Measurements from ENCODE around the gene TNFRSF6B.
"Not testable (repeated sequence)": the region's sequence is repeated elsewhere in the genome, so short reads cannot be mapped to it uniquely, and the experiment has no call there.

TNFRSF6B gene

DNA sequence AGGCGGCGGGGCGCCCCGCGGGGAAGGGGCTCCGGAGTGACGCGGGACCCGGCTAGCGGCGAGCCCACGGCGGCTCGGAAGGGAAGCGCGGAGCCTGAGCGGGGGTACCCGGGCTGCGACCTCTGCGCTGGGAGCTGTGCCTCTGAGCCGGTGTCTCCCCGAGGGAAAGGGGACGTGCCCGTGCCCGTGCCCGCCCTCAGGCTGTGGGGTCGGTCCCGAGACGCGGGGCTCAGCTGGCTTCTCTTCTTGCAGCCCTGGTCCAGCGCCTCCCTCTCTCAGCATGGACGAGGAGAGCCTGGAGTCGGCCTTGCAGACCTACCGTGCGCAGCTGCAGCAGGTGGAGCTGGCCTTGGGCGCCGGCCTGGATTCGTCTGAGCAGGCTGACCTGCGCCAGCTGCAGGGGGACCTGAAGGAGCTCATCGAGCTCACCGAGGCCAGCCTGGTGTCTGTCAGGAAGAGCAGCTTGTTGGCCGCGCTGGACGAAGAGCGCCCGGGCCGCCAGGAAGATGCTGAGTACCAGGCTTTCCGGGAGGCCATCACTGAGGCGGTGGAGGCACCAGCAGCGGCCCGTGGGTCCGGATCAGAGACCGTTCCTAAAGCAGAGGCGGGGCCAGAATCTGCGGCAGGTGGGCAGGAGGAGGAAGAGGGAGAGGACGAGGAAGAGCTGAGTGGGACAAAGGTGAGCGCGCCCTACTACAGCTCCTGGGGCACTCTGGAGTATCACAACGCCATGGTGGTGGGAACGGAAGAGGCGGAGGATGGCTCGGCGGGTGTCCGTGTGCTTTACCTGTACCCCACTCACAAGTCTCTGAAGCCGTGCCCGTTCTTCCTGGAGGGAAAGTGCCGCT lies 12.1 kb downstream of the TNFRSF6B start:
- no peak for DNase-seq (ENCODE audit: low read depth in 2 of 2)

DNA sequence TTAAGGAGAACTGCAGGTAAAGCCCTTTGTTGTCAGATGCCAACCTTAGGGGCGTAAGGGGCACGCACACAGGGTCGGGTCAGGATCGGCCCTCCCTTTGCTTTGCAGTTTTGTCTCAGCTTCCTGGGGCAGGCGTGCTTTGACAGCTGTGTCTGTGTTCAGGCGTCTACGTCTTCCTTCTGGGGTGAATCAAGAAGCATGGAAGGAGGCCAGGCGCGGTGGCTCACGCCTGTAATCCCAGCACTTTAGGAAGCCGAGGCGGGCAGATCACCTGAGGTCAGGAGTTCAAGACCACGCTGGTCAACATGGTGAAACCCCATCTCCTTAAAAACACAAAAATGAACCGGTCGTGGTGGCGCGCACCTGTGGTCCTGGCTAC lies 12.7 kb downstream of the TNFRSF6B start:
- DNase-seq (ENCODE audit: low read depth in 2 of 2): no peak

DNA sequence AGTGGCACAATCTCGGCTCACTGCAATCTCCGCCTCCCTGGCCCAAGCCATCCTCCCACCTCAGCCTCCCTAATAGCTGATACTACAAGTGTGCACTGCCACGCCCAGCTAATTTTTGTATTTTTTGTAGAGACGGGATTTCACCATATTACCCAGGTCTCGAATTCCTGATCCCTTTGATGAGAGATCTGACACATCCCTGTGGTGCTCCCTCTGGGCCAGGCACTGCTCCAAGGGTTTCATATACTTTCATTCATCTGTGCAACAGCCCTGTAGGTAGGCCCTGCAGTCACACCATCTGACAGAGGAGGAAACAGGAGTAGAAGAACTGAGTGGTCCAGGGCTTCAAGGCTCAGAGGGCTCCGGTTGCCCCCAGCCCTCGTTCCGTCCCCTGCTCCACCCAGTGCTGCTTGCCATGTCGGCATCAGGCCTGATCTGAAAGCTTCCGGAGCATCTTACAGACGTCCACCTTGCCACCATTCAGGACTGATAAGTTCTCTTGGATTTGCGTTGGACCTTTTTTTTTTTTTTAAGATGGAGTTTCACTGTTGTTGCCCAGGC lies 14.7 kb downstream of the TNFRSF6B start:
- no peak for DNase-seq (ENCODE audit: low read depth in 2 of 2)

DNA sequence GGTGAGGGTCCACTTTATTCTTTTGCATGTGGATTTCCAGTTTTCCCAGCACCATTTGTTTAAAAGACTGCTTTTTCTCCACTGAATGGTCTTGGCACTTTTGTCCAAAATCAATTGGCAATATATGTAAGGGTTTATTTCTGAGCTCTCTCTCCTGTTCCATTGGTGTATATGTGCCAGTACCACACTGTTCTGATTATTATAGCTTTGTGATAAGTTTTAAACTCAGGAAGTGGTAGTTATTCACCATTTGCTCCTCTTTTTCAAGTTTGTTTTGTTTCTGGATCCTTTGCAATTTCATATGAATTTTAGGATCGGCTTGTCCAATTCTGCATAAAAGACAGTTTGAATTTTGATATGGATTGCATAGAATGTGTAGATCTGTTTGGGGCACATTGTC lies 15.7 kb downstream of the TNFRSF6B start:
- no peak for DNase-seq (ENCODE audit: low read depth in 2 of 2)

DNA sequence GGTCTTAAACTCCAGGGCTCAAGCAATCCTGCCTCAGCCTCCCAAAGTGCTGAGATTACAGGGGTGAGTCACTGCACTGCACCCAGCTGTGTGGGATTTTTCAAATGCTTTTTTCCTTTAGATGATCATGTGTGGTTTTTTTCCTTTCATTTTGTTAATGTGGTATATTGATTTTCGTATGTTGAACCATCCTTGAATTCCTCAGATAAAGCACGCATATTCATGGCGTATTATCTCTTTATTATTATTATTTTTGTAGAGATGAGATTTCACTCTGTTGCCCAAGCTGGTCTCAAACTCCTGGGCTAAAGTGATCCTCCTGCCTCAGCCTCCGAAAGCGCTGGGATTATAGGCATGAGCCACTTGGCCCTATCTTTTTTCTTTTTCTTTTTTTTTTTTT lies 18.4 kb downstream of the TNFRSF6B start:
- no peak for DNase-seq (ENCODE audit: low read depth in 2 of 2)

DNA sequence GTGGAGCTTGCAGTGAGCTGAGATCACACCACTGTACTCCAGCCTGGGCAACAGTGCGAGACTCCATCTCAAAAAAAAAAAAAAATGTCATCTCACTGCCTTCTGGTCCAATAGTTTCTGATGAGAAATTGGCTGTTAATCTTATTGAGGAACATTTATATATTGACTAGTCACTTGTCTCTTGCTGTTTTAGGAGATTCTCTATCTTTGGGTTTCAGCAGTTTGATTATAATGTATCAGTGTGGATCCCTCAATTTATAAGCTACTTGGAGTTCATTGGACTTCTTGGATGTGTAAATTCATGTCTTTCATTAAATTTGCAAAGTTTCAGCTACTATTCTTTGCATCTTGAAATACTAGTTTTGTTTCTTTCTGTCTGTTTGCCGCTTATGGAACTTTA lies 22.5 kb downstream of the TNFRSF6B start:
- DNase-seq (ENCODE audit: low read depth in 2 of 2): no peak

DNA sequence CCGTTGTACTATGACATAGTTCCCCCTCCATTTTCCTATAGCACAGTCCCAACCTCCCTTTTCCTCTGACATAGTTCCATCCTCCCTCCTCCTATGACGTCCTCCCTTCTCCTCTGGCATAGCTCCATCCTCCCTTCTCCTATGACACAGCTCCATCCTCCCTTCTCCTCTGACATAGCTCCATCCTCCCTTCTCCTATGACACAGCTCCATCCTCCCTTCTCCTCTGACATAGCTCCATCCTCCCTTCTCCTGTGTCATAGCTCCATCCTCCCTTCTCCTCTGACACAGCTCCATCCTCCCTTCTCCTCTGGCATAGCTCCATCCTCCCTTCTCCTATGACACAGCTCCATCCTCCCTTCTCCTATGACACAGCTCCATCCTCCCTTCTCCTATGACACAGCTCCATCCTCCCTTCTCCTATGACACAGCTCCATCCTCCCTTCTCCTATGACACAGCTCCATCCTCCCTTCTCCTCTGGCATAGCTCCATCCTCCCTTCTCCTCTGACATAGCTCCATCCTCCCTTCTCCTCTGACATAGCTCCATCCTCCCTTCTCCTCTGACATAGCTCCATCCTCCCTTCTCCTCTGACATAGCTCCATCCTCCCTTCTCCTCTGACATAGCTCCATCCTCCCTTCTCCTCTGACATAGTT lies 26.6 kb downstream of the TNFRSF6B start:
- not testable (repeated sequence) for DNase-seq (ENCODE audit: low read depth in 2 of 2)

DNA sequence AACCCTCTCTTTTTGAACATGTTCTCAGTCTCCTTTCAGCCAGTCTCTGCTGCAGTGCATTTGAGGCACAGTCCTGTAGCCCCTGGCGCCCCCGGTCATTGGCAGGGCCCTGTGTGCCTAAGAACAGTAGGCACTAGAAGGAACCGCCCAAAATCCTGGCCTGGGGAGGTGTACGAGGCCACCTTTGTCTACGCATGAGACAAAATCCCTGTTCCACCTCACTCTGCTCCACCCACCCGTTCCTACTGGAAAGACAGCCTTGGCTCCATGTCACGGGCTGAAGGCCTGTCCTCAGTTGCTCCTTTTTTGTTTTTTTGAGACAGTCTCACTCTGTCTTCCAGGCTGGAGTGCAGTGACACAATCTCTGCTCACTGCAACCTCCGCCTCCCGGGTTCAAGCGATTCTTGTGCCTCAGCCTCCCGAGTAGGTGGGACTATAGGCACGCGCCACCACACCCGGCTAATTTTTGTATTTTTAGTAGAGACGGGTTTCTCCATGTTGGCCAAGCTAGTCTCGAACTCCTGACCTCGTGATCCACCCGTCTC lies 33.8 kb downstream of the TNFRSF6B start:
- not testable (repeated sequence) for DNase-seq (ENCODE audit: low read depth in 2 of 2)

DNA sequence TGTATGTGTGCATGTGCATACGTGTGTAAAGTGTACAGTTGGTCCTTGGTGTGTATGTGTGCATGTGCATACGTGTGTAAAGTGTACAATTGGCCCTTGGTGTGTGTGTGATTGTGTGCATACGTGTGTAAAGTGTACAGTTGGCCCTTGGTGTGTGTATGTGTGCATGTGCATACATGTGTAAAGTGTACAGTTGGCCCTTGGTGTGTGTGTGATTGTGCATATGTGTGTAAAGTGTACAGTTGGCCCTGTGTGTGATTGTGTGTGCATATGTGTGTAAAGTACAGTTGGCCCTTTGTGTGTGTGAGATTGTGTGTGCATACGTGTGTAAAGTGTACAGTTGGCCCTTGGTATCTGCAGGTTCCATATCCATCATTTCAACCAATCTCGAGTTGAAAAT lies 35.0 kb downstream of the TNFRSF6B start:
- no peak for DNase-seq (ENCODE audit: low read depth in 2 of 2)

DNA sequence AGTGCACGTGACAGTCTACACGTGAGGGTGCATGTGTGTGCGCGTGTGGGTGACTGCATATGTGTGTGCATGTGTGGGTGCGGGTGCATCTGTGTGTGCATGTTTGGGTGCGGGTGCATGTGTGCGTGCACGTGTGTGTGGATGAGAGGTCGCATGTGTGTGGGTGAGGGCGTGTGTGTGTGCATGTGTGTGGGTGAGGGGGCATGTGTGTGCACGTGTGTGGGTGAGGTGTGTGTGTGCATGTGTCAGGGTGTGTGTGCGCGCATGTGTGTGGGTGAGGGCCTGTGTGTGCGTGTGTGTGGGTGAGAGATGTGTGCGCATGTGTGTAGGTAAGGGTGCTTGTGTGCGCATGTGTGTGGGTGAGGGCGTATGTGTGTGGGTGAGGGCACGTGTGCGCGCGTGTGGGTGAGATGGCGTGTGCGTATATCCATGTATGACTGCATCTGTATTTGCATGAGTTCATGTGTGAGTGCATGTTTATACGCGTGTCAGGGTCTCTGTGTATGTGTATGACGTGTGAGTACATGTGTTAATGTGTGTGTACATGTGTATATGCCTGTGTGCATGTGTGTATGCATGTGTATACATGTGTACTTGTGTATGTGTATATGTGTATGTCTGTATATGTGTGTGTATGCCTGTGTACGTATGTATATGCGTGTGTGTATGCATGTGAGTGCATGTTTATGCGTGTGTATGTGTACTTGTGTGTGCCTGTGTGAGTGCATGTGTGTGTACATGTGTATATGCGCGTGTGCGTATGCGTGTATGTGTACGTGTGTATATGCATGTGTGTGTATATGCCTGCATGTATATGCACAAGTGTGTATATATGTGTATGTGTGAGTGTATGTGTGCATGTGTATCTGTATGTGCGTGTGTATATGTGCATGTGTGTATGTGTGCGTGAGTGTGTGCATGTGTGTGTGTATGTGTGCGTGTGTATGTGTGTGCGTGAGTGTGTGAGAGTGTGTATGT lies 36.0 kb downstream of the TNFRSF6B start:
- DNase-seq (ENCODE audit: low read depth in 2 of 2): no peak

DNA sequence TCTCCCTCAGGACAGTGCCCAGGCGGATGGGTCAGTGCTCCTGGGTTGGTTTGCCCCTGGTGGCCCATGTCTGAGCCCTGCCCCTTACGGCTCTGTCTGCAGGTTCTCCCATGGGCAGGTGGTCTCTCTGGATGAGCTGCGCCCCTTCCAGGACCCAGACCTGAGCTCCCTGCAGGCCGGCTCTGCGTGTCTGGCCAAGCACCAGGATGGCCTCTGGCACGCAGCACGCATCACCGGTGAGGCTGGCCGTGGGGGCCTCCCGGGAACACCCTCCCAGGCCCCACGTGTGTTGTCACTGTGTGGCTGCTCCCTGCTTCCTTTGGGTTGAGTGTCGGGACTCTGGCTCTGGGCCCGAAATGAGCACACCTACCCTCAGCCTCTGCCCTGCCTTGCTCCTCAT lies 36.7 kb downstream of the TNFRSF6B start:
- no peak for DNase-seq (ENCODE audit: low read depth in 2 of 2)

DNA sequence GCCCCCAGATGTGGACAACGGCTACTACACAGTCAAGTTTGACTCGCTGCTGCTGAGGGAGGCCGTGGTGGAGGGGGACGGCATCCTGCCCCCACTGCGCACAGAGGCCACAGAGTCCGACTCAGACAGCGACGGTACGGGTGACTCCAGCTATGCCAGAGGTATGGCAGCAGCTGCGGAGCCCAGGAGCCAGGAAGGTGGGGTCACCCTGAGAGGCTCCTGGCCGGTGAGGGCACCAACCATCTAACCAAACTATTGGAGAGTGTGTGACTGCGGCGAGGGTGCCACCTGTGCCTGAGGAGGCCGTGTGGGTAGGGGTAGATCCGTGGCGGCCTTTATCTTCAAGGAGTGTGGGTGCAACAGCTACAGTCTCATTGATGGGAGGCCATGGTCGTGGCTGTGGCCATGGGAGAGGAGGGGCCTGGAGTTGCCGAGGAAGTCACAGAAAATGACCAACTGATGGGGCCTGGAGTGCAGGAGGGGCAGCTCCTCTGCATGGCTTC lies 37.2 kb downstream of the TNFRSF6B start:
- DNase-seq (ENCODE audit: low read depth in 2 of 2): no peak

DNA sequence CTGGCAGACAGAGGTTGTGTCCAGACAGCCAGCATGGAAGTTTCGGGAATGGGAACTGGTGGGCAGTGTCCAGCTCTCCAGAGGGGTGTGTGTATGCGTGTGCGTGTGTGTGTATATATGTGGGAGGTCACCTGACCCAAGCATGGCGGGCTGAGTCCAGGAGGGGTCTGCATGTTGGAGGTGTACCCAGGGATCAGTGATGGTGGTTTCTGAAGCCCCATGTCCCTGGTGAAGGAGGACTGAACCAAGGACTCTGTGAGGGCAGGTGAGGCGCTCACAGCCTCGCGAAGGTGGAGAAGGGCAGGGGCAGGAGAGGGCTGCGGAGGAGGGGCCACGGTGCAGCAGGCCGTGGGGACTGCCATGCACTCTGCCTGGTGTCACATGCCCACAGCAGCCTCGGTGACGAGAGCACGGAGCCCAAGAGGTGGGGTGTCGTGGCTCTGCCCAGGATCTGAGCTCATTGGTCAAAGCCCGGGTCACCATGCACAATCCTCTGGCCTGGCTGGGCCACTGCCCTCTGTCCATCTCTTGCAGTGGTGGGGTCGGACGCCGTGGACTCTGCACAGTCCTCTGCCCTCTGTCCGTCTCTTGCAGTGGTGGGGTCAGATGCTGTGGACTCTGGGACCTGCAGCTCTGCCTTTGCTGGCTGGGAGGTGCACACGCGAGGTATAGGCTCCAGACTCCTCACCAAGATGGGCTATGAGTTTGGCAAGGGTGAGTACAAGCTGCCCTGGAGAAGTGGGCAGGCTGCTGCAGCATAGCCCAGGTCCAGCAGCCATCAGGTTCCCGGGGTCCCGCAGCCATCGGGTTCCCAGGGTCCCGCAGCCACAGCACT lies 37.9 kb downstream of the TNFRSF6B start:
- no peak for DNase-seq (ENCODE audit: low read depth in 2 of 2)

DNA sequence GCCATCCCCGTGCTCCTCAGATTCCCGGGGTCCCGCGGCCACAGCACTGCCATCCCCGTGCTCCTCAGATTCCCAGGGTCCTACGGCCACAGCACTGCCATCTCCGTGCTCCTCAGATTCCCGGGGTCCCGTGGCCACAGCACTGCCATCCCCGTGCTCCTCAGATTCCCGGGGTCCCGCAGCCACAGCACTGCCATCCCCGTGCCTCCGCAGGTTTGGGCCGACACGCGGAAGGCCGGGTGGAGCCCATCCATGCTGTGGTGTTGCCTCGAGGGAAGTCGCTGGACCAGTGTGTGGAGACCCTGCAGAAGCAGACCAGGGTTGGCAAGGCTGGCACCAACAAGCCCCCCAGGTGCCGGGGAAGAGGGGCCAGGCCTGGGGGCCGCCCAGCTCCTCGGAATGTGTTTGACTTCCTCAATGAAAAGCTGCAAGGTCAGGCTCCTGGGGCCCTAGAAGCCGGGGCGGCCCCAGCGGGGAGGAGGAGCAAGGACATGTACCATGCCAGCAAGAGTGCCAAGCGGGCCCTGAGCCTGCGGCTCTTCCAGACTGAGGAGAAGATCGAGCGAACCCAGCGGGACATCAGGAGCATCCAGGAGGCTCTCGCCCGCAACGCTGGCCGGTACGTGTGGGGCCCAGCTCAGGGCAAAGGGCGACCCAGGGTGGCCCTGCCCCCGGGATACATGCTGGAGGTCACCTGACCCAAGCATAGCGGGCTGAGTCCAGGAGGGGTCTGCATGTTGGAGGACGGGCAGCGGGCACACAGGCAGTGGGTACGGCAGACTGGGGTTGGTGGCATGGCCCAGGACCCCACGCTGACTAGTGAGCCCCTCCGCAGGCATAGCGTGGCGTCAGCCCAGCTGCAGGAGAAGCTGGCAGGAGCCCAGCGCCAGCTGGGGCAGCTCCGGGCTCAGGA lies 38.8 kb downstream of the TNFRSF6B start:
- no peak for DNase-seq (ENCODE audit: low read depth in 2 of 2)

DNA sequence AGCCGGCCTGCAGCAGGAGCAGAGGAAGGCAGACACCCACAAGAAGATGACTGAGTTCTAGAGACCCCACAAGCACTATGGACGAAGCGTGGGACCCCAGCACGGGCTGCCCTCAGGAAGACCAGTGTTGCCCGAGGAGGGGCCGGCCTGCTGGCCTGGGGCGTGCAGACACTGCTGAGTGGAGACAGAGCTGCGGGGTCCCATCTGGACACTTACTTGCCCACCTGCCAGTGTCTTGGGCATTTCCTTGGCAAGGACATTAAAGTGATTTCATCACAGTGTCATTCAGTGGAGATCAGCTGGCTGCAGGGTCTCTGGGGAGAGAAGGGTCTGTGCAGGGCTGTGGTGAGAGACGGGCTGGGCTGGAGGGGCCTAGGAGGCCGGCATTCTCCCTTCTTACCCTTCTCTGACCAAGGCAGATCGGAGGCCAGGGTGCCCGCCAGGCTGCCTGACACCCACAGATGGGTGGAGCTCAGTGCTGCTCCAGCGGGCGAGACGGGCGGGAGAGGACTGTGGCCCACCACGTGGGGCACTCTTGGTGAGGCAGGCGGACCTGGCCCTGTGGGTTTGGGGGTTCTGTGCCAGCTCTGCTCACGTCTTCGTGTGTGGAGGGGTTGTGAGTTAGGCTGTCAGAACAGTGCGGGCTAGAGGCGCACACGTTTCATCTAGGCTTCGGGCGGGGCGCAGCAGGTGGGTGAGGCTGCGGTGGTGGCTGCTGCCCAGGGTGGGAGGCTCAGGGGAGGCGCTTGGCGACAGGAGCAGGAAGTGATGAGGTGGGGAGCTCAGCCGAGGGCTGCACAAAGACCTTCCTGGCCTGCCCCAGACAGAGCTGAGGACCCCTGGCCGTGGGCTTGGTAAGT lies 39.6 kb downstream of the TNFRSF6B start, which contains the start of gene LIME1:
Gene LIME1, plus strand, starts transcription at position 806 of the 860 bp plus-strand sequence. CDS start 886 bp downstream, outside the sequence.
- peak; percentile 64 to 72 for DNase-seq (ENCODE audit: low read depth in 2 of 2)

DNA sequence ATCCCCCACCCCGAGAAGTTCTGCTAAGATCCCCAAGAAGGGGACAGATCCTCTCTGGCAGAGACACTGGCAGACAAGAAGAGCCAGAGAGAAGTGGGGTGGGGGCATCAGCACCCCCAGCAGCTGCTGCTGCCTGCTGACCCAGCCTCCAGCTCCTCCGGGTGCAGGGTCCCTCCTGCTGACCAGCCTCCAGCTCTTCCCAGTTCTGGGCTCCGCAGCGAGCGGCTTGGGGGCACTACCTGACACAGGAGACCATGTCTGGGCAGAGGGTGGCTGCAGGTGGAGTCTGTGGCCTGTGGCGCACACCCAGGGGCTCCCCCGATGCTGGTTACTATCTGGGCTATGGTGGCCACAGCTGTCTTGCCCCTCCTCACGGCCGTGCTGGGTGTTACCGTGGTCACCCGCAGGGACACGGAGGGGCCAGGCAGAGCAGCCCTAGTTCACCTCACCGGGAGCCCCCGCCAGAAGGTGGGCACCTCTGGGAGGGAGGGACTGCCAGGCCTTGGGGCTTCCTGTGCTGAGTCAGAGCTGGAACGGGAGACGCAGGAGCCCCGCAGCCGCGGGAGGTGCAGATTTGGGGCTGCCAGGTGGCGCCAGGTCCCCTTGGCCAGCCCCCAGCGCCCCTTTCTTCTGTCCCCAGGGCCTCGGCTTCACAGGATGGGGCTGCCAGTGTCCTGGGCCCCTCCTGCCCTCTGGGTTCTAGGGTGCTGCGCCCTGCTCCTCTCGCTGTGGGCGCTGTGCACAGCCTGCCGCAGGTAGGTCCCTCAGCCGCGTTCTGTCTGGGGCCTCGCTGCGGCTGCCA lies 40.6 kb downstream of the TNFRSF6B start:
- peak in 1 of 2 donors; percentile 52 for DNase-seq (ENCODE audit: low read depth in 2 of 2)

DNA sequence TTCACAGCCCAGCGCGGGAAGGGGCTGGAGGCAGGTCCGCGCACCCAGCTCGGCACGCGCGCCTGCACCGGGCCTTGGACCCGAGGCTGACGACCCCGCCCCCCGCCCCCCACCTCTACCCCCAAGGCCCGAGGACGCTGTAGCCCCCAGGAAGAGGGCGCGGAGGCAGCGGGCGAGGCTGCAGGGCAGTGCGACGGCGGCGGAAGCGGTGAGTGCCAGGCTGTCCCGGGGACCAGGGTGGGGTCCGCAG lies 41.2 kb downstream of the TNFRSF6B start:
- DNase-seq (ENCODE audit: low read depth in 2 of 2): no peak
